A549 (cell line): ENCODE results near the gene TRH.

Experiments used
- EP300 ChIP-seq, 2 experiments: fragments of >200 bp; sonication (Bioruptor Twin); formaldehyde crosslinking; IDR thresholded peaks; 2 replicates in 1 of 2; 3 replicates in 1 of 2; pipeline ENCODE4 v1.6.1; 2016 to 2017
- JUN ChIP-seq, 2 experiments: fragments of >200 bp; sonication (Bioruptor Twin); formaldehyde crosslinking; IDR thresholded peaks; 2 replicates in 1 of 2; 3 replicates in 1 of 2; pipeline ENCODE4 v1.6.1; 2016 to 2017
- JUNB ChIP-seq: fragments of >200 bp; sonication (Bioruptor Twin); formaldehyde crosslinking; IDR thresholded peaks from 2 replicates; pipeline ENCODE4 v1.6.1; 2016
- MAZ ChIP-seq: fragments of 150-350 bp; IDR thresholded peaks from 2 replicates; pipeline ENCODE4 v1.6.1; 2014; ENCODE audit warnings: antibody characterized with exemption, low read depth, low read length, borderline replicate concordance
- NPAS2 ChIP-seq: fragments of 250-450 bp; sonication (Bioruptor Pico); IDR thresholded peaks from 2 replicates; pipeline ENCODE4 v1.8.0; 2022; ENCODE audit warnings: mild to moderate bottlenecking, moderate library complexity, borderline replicate concordance
- NR3C1 ChIP-seq: fragments of >200 bp; sonication (Bioruptor Twin); formaldehyde crosslinking; IDR thresholded peaks from 3 replicates; pipeline ENCODE4 v1.6.1; 2017
- POLR2A ChIP-seq: IDR thresholded peaks from 2 replicates; pipeline ENCODE4 v1.6.1; 2012; ENCODE audit warnings: mild to moderate bottlenecking, low read length
- RAD21 ChIP-seq, 2 experiments: fragments of >200 bp in 1 of 2; sonication (Bioruptor Twin) in 1 of 2; formaldehyde crosslinking in 1 of 2; IDR thresholded peaks in 1 of 2; conservative IDR thresholded peaks in 1 of 2; 2 replicates in 1 of 2; 3 replicates in 1 of 2; pipeline ENCODE4 v1.6.1; 2012 to 2018; ENCODE audit warnings: inconsistent platforms in 1 of 2
- RFX5 ChIP-seq: fragments of 450-650 bp; IDR thresholded peaks from 2 replicates; pipeline ENCODE4 v1.7.1; 2014; ENCODE audit warnings: antibody characterized with exemption, mild to moderate bottlenecking, moderate library complexity
- TP53 ChIP-seq: fragments of 250-450 bp; sonication (Bioruptor Pico); IDR thresholded peaks from 2 replicates; pipeline ENCODE4 v1.5.0; 2021; ENCODE audit warnings: mild to moderate bottlenecking, moderate library complexity
- ZNF302 ChIP-seq: fragments of 250-450 bp; sonication (Bioruptor Pico); IDR thresholded peaks from 2 replicates; pipeline ENCODE4 v1.9.0; 2021; ENCODE audit warnings: inconsistent platforms, mild to moderate bottlenecking, moderate library complexity
- TF ChIP-seq, protein P1 (sequence below): fragments of >200 bp; sonication (Bioruptor Twin); formaldehyde crosslinking; IDR thresholded peaks from 3 replicates; pipeline ENCODE4 v1.5.1; 2016
- TF ChIP-seq, protein P2 (sequence below): IDR thresholded peaks from 2 replicates; pipeline ENCODE4 v1.6.1; 2012
- TF ChIP-seq, protein P3 (sequence below): fragments of 150-350 bp; IDR thresholded peaks from 2 replicates; pipeline ENCODE4 v1.6.1; 2014; ENCODE audit warnings: low read depth, mild to moderate bottlenecking, low read length

DNA sequence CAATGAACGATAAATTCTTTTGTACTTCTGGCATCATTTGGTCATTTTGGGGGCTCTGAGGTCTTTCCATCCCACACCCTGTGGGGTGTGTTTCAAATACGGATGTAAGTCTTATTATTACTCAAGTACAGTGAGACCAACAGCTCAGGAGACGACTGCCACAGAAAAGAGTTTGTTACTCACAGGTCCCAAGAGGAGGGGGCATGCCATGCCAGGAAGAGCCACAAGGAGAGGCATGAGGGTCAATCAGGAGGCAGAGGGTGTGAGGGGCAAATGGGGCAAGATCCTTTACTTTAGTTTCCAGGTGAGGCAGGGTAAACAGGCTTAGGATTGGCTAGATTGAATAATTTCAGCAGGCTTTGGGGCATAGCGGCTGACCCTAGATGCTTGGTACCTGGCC, 21.6 kb downstream of the TRH start:
- TF ChIP-seq, protein P1, sequence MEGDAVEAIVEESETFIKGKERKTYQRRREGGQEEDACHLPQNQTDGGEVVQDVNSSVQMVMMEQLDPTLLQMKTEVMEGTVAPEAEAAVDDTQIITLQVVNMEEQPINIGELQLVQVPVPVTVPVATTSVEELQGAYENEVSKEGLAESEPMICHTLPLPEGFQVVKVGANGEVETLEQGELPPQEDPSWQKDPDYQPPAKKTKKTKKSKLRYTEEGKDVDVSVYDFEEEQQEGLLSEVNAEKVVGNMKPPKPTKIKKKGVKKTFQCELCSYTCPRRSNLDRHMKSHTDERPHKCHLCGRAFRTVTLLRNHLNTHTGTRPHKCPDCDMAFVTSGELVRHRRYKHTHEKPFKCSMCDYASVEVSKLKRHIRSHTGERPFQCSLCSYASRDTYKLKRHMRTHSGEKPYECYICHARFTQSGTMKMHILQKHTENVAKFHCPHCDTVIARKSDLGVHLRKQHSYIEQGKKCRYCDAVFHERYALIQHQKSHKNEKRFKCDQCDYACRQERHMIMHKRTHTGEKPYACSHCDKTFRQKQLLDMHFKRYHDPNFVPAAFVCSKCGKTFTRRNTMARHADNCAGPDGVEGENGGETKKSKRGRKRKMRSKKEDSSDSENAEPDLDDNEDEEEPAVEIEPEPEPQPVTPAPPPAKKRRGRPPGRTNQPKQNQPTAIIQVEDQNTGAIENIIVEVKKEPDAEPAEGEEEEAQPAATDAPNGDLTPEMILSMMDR = no peak
- TF ChIP-seq NPAS2 (CRISPR knock-in tag) (no peak), NR3C1 (no peak), TP53 (CRISPR knock-in tag) (no peak), RFX5 (no peak), POLR2A (no peak), RAD21 (conservative IDR thresholded peaks at IDR 0.05 in 1 of 2, IDR thresholded peaks at IDR 0.05 in 1 of 2) (no peak), JUNB (no peak), MAZ (no peak), JUN (IDR thresholded peaks at IDR 0.05) (no peak), EP300 (IDR thresholded peaks at IDR 0.05) (no peak), ZNF302 (CRISPR knock-in tag) (no peak)
- TF ChIP-seq, protein P2, sequence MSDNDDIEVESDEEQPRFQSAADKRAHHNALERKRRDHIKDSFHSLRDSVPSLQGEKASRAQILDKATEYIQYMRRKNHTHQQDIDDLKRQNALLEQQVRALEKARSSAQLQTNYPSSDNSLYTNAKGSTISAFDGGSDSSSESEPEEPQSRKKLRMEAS = no peak
- TF ChIP-seq, protein P3, sequence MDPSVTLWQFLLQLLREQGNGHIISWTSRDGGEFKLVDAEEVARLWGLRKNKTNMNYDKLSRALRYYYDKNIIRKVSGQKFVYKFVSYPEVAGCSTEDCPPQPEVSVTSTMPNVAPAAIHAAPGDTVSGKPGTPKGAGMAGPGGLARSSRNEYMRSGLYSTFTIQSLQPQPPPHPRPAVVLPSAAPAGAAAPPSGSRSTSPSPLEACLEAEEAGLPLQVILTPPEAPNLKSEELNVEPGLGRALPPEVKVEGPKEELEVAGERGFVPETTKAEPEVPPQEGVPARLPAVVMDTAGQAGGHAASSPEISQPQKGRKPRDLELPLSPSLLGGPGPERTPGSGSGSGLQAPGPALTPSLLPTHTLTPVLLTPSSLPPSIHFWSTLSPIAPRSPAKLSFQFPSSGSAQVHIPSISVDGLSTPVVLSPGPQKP = no peak
